Epithelial cell of esophagus (primary cell): ENCODE measurements around the gene SCLT1.

Experiments
- DNase-seq: peaks from one replicate; pipeline ENCODE4 v3.0.0; 2010; ENCODE audit warnings: low read depth
- H3K4me3 ChIP-seq: 2 replicates; pipeline ENCODE4 v1.5.1; 2011; ENCODE audit warnings: mild to moderate bottlenecking, low read length, control low read depth
- TF ChIP-seq, protein P1 (sequence below): IDR thresholded peaks from 2 replicates; pipeline ENCODE4 v1.5.1; 2011; ENCODE audit warnings: low read depth, mild to moderate bottlenecking, low read length, control low read depth, inconsistent platforms; ENCODE audit not compliant: insufficient read depth; ENCODE audit errors: missing control alignments

SCLT1 gene

DNA sequence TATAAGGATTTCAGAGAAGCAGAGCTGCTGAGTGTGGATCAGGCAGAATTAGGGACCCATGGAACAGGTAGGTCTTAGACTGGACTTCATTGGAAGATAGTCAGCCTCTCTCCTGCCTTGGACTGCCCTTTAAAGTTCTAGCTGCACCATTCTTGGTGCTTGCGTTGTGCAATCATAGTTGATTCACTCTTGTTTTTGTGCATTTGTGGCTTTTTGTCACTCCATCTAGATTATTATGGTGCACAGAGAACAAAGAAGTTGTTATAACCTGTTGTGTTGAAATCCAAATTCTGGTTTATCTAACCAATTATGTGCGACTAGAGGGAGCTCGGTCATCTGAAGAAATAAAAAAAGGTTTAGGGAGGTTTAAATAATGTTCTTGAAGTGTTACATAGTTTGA lies 224.6 kb downstream of the SCLT1 start:
- H3K4me3 ChIP-seq, result no peak overlapping the region
- TF ChIP-seq, protein P1, sequence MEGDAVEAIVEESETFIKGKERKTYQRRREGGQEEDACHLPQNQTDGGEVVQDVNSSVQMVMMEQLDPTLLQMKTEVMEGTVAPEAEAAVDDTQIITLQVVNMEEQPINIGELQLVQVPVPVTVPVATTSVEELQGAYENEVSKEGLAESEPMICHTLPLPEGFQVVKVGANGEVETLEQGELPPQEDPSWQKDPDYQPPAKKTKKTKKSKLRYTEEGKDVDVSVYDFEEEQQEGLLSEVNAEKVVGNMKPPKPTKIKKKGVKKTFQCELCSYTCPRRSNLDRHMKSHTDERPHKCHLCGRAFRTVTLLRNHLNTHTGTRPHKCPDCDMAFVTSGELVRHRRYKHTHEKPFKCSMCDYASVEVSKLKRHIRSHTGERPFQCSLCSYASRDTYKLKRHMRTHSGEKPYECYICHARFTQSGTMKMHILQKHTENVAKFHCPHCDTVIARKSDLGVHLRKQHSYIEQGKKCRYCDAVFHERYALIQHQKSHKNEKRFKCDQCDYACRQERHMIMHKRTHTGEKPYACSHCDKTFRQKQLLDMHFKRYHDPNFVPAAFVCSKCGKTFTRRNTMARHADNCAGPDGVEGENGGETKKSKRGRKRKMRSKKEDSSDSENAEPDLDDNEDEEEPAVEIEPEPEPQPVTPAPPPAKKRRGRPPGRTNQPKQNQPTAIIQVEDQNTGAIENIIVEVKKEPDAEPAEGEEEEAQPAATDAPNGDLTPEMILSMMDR, result no peak
- peak; percentile 36 for DNase-seq

DNA sequence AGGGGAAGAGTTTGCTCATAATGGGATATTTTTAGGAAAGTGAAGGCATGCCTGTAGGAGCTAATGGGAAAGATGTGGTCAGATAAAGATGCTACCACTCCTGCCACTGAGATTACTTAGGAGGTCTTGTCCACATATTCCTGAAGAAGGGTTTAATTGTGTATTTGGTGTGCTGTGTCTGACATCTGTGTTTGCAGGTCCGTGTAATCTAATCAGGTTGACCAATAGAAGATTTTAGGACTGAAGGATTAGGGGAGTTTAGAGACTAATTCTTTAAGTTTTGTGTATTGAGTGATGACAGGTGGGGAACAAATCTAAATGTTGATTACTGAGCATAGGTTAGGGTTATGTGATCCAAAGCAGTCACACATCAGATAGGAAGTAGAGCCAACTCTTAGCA lies 226.6 kb downstream of the SCLT1 start:
- H3K4me3 ChIP-seq, result no peak overlapping the region
- no peak for DNase-seq
- TF ChIP-seq, protein P1, result no peak

DNA sequence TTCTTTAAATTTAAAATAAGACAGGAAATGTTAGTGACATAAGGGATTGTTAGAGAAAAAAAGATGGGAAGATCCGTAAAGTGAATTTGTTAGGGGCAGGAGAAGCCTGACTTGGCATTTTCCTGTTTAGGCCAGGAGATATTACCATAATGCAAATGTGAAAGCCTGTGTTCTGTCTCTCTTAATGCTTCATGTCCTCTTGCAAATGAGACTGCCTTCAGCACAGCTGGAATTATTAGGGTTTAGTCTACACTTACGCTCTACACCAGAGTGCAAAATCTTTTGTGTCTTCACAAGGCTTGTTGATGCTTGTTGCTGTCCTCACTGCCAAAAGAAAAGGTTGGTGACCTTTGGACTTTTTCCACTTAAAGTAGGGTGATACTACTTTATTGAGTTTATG lies 227.1 kb downstream of the SCLT1 start:
- no peak overlapping the region for H3K4me3 ChIP-seq
- no peak for DNase-seq
- TF ChIP-seq, protein P1, result no peak

DNA sequence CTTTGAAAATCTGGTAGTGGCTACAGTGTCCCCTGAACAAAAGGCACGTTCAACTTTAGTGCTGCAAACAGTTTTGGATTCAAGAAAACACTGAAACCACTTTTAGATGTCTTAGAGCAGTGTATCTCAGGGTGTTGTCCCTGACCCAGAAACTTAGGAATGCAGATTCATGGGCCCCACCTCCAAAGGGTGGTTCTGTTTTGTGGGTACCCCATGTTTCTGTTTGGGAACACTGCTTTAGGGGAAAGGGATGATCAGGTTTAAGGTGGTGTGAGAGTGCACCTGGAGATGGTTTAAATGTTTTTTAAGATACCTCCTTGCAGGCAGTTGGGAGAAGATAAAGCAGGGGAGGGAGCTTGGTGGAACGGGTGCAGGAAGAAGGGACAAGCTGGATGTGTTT lies 228.2 kb downstream of the SCLT1 start:
- no peak for DNase-seq
- H3K4me3 ChIP-seq, result no peak overlapping the region
- TF ChIP-seq, protein P1, result no peak

DNA sequence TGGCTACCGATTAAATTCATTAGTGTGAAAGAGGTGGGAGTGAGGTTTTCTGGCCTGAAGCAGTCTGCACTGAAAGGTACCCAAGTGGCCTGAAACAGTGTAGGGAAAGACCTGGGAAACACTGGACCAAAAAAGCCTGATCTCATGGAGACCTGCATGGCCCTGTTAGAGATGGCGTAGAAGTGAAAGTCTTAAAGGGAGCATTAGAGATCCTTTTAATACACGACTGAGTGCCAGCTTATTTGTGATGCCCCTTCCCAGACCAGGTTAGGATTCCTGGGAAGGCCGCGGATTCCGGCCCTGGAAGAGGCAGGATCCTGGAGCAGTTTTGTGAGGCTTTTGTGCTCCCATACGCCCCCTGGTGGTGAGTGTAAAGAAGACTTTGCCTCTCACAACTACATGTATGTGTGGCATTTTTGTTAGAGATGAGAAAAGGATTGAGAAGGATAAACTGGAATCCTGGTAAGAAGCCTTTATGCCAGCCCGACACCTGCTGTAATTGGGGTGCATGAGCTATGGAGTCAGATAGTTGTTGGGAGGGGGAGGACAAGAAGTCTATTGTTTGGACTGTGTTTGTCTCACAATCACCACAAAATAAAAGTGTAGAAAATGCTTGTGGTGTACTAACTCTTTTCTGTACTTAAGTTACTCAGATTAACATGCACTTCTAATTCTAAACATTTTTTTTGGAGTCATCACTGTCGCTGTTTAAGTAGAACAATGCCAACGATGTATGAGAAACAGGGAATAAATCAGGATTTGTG lies 229.8 kb downstream of the SCLT1 start:
- TF ChIP-seq, protein P1, result peak; percentile 88
- peak; percentile 79 for DNase-seq
- no peak overlapping the region for H3K4me3 ChIP-seq

DNA sequence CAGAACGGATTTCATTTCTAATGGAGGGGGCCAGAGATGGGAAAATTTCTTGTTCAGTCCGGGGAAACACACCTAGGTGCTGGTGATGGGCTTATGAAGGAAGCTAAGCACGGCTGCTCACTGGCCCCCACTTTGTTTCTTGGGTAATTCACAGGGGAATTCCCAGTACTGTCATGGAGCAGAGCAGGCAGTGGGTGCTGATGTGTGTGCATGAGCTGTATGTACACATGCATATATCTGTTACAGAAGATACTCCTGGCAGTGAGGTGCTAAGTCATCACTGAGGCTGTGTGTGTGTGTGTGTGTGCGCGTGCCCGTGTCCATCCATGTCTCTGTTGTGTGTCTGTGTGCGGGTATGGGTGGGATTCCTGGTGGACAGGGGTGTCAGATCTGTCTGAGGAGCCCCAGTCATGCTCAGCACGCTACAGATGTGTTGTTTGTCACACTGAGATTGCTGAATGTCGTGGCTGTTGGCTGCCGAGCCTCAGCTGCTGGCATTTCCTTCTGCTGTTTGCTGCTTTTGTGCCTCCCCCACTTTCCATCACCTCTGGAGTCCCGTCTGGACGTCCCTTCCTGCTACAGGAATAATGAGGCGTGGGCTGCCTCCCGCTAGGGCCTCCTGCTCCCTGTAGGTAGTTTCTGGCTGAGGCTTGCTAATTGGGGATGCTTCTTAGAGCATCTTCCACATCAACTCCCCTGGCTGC lies 230.6 kb downstream of the SCLT1 start:
- H3K4me3 ChIP-seq, result no peak overlapping the region
- peak; percentile 17 for DNase-seq
- TF ChIP-seq, protein P1, result no peak
